ENCODE measurements around the gene EYA3.

EYA3 gene

DNA sequence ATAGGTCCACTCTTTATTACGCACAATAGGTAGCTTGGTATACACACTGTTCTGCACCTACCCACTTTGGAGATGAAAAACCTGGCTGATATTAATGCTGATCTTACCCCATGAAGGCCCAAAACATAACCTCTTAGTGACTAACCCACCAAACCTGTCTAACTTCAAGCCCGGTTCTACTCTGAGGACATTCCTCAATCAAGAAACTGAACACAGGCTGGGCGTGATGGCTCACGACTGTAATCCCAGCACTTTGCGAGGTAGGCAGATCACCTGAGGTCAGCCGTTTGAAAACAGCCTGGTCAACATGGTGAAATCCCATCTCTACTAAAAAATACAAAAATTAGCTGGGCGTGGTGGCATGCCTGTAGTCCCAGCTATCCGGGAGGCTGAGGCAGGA, 50.5 kb downstream of the EYA3 start:
- TF ChIP-seq YY1 (IDR thresholded peaks at IDR 0.05; ENCODE audit: insufficient read depth, insufficient read length) (no peak), ZNF274 (IDR thresholded peaks at IDR 0.05; ENCODE audit: low read depth, low read length) (no peak), SUZ12 (IDR thresholded peaks at IDR 0.05; ENCODE audit: extremely low read depth, insufficient read depth, insufficient read length) (no peak)
- peaks cover 57% of the 10 kb centered on the region for H3K36me3 ChIP-seq (ENCODE audit: insufficient read depth, insufficient read length, low read length)

GRCh38 chr1:28037206-28037605, 51.2 kb downstream of the EYA3 start:
- H3K36me3 ChIP-seq (ENCODE audit: insufficient read depth, insufficient read length, low read length), result peaks cover 56% of the 10 kb centered on the region
- DNase-seq (ENCODE audit: low read depth, low spot score), result no peak

More for the DNA sequence above, 50.5 kb downstream of the EYA3 start:
- Histone ChIP-seq H3K4me3 (ENCODE audit: insufficient read length, low read depth) (no peak overlapping the region), H3K27me3 (ENCODE audit: insufficient read depth, insufficient read length) (no peaks in the 10 kb centered on the region), H3K4me1 (ENCODE audit: insufficient read depth, insufficient read length) (no peaks in the 10 kb centered on the region), H3K9me3 (ENCODE audit: insufficient read depth, low read length) (no peaks in the 10 kb centered on the region), H3K9ac (ENCODE audit: insufficient read length, low read depth) (no peak overlapping the region)
- DNase-seq (ENCODE audit: low read depth, low spot score), result no peak

GRCh38 chr1:28036431-28036830, 52.0 kb downstream of the EYA3 start:
- H3K4me3 ChIP-seq (ENCODE audit: insufficient read length, low read depth), result no peak overlapping the region
- no peaks in the 10 kb centered on the region for H3K9me3 ChIP-seq (ENCODE audit: insufficient read depth, low read length)
- H3K27me3 ChIP-seq (ENCODE audit: insufficient read depth, insufficient read length), result no peaks in the 10 kb centered on the region
- H3K9ac ChIP-seq (ENCODE audit: insufficient read length, low read depth), result no peak overlapping the region
- DNase-seq (ENCODE audit: low read depth, low spot score), result no peak
- peaks cover 50% of the 10 kb centered on the region for H3K36me3 ChIP-seq (ENCODE audit: insufficient read depth, insufficient read length, low read length)
- no peak for TF ChIP-seq ZNF274 (IDR thresholded peaks at IDR 0.05; ENCODE audit: low read depth, low read length)
- TF ChIP-seq SUZ12 (IDR thresholded peaks at IDR 0.05; ENCODE audit: extremely low read depth, insufficient read depth, insufficient read length), result no peak
- no peak for TF ChIP-seq YY1 (IDR thresholded peaks at IDR 0.05; ENCODE audit: insufficient read depth, insufficient read length)
- H3K4me1 ChIP-seq (ENCODE audit: insufficient read depth, insufficient read length), result no peaks in the 10 kb centered on the region

More at GRCh38 chr1:28037206-28037605, 51.2 kb downstream of the EYA3 start:
- H3K4me1 ChIP-seq (ENCODE audit: insufficient read depth, insufficient read length), result no peaks in the 10 kb centered on the region
- H3K9me3 ChIP-seq (ENCODE audit: insufficient read depth, low read length), result no peaks in the 10 kb centered on the region
- TF ChIP-seq ZNF274 (IDR thresholded peaks at IDR 0.05; ENCODE audit: low read depth, low read length), result no peak
- TF ChIP-seq SUZ12 (IDR thresholded peaks at IDR 0.05; ENCODE audit: extremely low read depth, insufficient read depth, insufficient read length), result no peak
- TF ChIP-seq YY1 (IDR thresholded peaks at IDR 0.05; ENCODE audit: insufficient read depth, insufficient read length), result no peak
- H3K4me3 ChIP-seq (ENCODE audit: insufficient read length, low read depth), result no peak overlapping the region
- no peaks in the 10 kb centered on the region for H3K27me3 ChIP-seq (ENCODE audit: insufficient read depth, insufficient read length)
- H3K9ac ChIP-seq (ENCODE audit: insufficient read length, low read depth), result no peak overlapping the region

DNA sequence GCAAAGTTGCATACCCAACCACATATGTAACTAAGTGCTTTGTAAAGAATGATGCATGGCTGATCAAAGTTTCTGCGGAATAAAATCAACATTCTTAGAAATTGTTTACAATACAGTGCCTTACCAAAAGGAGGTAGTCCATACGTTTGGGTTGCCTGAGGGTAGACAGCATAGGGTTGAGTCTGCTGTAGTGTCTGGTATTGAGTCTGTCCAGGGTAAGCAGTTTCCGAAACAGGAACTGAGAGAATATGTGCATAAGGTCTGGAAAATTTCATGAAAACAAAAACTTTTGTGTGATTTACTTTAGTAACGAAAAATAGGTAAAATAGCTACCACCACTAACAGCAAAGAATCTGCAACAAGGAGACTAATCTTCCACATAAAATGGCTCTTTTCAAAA, 53.0 kb downstream of the EYA3 start:
- H3K36me3 ChIP-seq (ENCODE audit: insufficient read depth, insufficient read length, low read length), result peaks cover 52% of the 10 kb centered on the region
- H3K9me3 ChIP-seq (ENCODE audit: insufficient read depth, low read length), result no peaks in the 10 kb centered on the region
- no peaks in the 10 kb centered on the region for H3K4me1 ChIP-seq (ENCODE audit: insufficient read depth, insufficient read length)
- no peak overlapping the region for H3K9ac ChIP-seq (ENCODE audit: insufficient read length, low read depth)
- no peak for DNase-seq (ENCODE audit: low read depth, low spot score)
- H3K27me3 ChIP-seq (ENCODE audit: insufficient read depth, insufficient read length), result no peaks in the 10 kb centered on the region
- no peak overlapping the region for H3K4me3 ChIP-seq (ENCODE audit: insufficient read length, low read depth)
- TF ChIP-seq YY1 (IDR thresholded peaks at IDR 0.05; ENCODE audit: insufficient read depth, insufficient read length) (no peak), SUZ12 (IDR thresholded peaks at IDR 0.05; ENCODE audit: extremely low read depth, insufficient read depth, insufficient read length) (no peak), ZNF274 (IDR thresholded peaks at IDR 0.05; ENCODE audit: low read depth, low read length) (no peak)

- peaks cover 30% of the 10 kb centered on the region for H3K36me3 ChIP-seq (ENCODE audit: insufficient read depth, insufficient read length, low read length)
- no peaks in the 10 kb centered on the region for H3K9me3 ChIP-seq (ENCODE audit: insufficient read depth, low read length)
- H3K27me3 ChIP-seq (ENCODE audit: insufficient read depth, insufficient read length), result no peaks in the 10 kb centered on the region
- DNase-seq (ENCODE audit: low read depth, low spot score), result no peak
- no peak for TF ChIP-seq ZNF274 (IDR thresholded peaks at IDR 0.05; ENCODE audit: low read depth, low read length)
- TF ChIP-seq YY1 (IDR thresholded peaks at IDR 0.05; ENCODE audit: insufficient read depth, insufficient read length), result no peak
- no peak for TF ChIP-seq SUZ12 (IDR thresholded peaks at IDR 0.05; ENCODE audit: extremely low read depth, insufficient read depth, insufficient read length)
- no peak overlapping the region for H3K9ac ChIP-seq (ENCODE audit: insufficient read length, low read depth)
- no peak overlapping the region for H3K4me3 ChIP-seq (ENCODE audit: insufficient read length, low read depth)
- H3K4me1 ChIP-seq (ENCODE audit: insufficient read depth, insufficient read length), result no peaks in the 10 kb centered on the region
Observed at GRCh38 chr1:28032281-28032680, 56.1 kb downstream of the EYA3 start.

GRCh38 chr1:28031173-28031572, 57.2 kb downstream of the EYA3 start:
- TF ChIP-seq YY1 (IDR thresholded peaks at IDR 0.05; ENCODE audit: insufficient read depth, insufficient read length), result no peak
- no peak for TF ChIP-seq SUZ12 (IDR thresholded peaks at IDR 0.05; ENCODE audit: extremely low read depth, insufficient read depth, insufficient read length)
- no peak for TF ChIP-seq ZNF274 (IDR thresholded peaks at IDR 0.05; ENCODE audit: low read depth, low read length)
- no peaks in the 10 kb centered on the region for H3K4me1 ChIP-seq (ENCODE audit: insufficient read depth, insufficient read length)
- no peak overlapping the region for H3K4me3 ChIP-seq (ENCODE audit: insufficient read length, low read depth)
- no peaks in the 10 kb centered on the region for H3K27me3 ChIP-seq (ENCODE audit: insufficient read depth, insufficient read length)
- no peak overlapping the region for H3K9ac ChIP-seq (ENCODE audit: insufficient read length, low read depth)
- peaks cover 30% of the 10 kb centered on the region for H3K36me3 ChIP-seq (ENCODE audit: insufficient read depth, insufficient read length, low read length)
- no peaks in the 10 kb centered on the region for H3K9me3 ChIP-seq (ENCODE audit: insufficient read depth, low read length)
- DNase-seq (ENCODE audit: low read depth, low spot score), result no peak

DNA sequence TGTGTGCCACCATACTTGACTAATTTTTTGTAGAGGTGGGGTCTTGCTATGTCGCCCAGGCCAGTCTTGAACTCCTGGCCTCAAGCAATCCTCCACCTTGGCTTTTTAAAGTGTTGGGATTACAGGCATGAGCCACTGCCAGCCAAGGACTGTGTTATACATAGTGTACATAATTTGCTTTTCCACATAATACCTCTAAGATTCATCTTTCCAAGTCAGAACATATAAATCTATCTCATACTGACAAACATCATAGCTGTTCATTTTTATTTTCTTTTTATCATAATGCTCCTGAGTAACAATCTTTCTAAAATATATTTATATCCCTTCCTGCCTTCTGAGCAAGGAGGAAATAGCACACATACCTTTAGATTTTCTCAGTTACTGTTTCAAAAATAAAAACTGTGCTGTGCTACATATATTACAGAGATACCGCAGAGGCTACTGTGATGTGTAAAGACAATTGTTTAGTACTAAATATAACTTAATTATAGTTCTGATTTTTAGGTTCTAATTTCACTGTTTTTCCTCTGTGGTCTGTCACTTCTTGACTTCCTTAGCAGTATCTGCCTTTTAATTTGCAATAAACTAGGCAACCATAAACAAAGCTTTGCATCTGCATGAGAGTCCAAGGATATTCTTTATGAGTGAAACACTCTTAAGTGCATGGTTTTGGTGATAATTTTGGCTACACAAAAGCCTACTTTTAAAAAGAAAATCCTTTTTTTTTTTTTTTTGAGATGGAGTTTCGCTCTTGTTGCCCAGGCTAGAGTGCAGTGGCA, 59.3 kb downstream of the EYA3 start:
- Histone ChIP-seq H3K9me3 (ENCODE audit: insufficient read depth, low read length) (no peaks in the 10 kb centered on the region), H3K27me3 (ENCODE audit: insufficient read depth, insufficient read length) (no peaks in the 10 kb centered on the region), H3K4me1 (ENCODE audit: insufficient read depth, insufficient read length) (no peaks in the 10 kb centered on the region), H3K36me3 (ENCODE audit: insufficient read depth, insufficient read length, low read length) (peaks cover 21% of the 10 kb centered on the region), H3K9ac (ENCODE audit: insufficient read length, low read depth) (no peak overlapping the region), H3K4me3 (ENCODE audit: insufficient read length, low read depth) (no peak overlapping the region)
- DNase-seq (ENCODE audit: low read depth, low spot score), result no peak
- no peak for TF ChIP-seq ZNF274 (IDR thresholded peaks at IDR 0.05; ENCODE audit: low read depth, low read length)

All from NT2/D1 (cell line).